NCI-H748 treated with DMSO at 0.1 percent for 48 hours (cell line): ENCODE data around the gene BOD1L1.

Source experiments
- DNase-seq: peaks from one replicate; lab custom pipeline; 2025; lab: John Stamatoyannopoulos, UW

BOD1L1 gene

GRCh38 chr4:13555325-13555724, 72.2 kb downstream of the BOD1L1 start:
- no peak for DNase-seq

- DNase-seq, result no peak
Measured at GRCh38 chr4:13553081-13553480, 74.4 kb downstream of the BOD1L1 start.

- DNase-seq, result peak; percentile 75
Measured at GRCh38 chr4:13548984-13549546, 78.5 kb downstream of the BOD1L1 start.

- DNase-seq, result peak; percentile 14
Measured at GRCh38 chr4:13548059-13548983, 79.2 kb downstream of the BOD1L1 start.

GRCh38 chr4:13547485-13548041, 80.0 kb downstream of the BOD1L1 start:
- DNase-seq, result peak; percentile 13

- DNase-seq, result no peak
Measured at GRCh38 chr4:13546941-13547484, 80.5 kb downstream of the BOD1L1 start.

- no peak for DNase-seq
Measured at GRCh38 chr4:13546142-13546940, 81.2 kb downstream of the BOD1L1 start.

- no peak for DNase-seq
Measured at GRCh38 chr4:13545394-13545808, 82.1 kb downstream of the BOD1L1 start.

GRCh38 chr4:13544606-13545393, 82.7 kb downstream of the BOD1L1 start:
- peak; percentile 57 for DNase-seq

GRCh38 chr4:13543839-13544605, 83.5 kb downstream of the BOD1L1 start, which contains the start of gene NKX3-2:
NKX3-2 (minus strand) TSS chr4:13544508; CDS start chr4:13544414, 94 bp downstream.
- no peak for DNase-seq

GRCh38 chr4:13543032-13543838, 84.3 kb downstream of the BOD1L1 start:
- DNase-seq, result no peak

GRCh38 chr4:13542577-13543031, 84.9 kb downstream of the BOD1L1 start:
- DNase-seq, result no peak

GRCh38 chr4:13541720-13542576, 85.6 kb downstream of the BOD1L1 start:
- no peak for DNase-seq

- no peak for DNase-seq
Measured at GRCh38 chr4:13541176-13541604, 86.3 kb downstream of the BOD1L1 start.

- no peak for DNase-seq
Measured at GRCh38 chr4:13540446-13541175, 86.9 kb downstream of the BOD1L1 start.

GRCh38 chr4:13539619-13540445, 87.7 kb downstream of the BOD1L1 start:
- no peak for DNase-seq
